Prostate gland (tissue), 2 donors: ENCODE results near the gene PAQR6. TPM values are rescaled to one million over a fixed set of nuclear protein-coding genes. Genes with fewer than 3 reads are reported as not detected.

ENCODE experiments used
- DNase-seq: peaks from one replicate; pipeline ENCODE4 v3.0.0-alpha.2; 2019; ENCODE audit warnings: low spot score
- H3K27ac ChIP-seq, 2 donors: fragments of 200-600 bp; sonication (generic); 2 replicates each; pipeline ENCODE4 v1.5.1; 2017 to 2019
- H3K27me3 ChIP-seq: fragments of 200-600 bp; sonication (generic); replicated peaks from 2 replicates; pipeline ENCODE4 v1.5.1; 2019; ENCODE audit not compliant: insufficient read depth
- H3K36me3 ChIP-seq, 2 donors: fragments of 200-600 bp; sonication (generic); 1 replicate in 1 of 2; 2 replicates in 1 of 2; pipeline versions ENCODE4 v1.5.1 to v1.8.1; 2017 to 2019
- H3K4me1 ChIP-seq: fragments of 200-600 bp; sonication (generic); replicated peaks from 2 replicates; pipeline ENCODE4 v1.5.1; 2019
- H3K4me3 ChIP-seq, 2 donors: fragments of 200-600 bp; sonication (generic); 2 replicates each; pipeline ENCODE4 v1.5.1; 2017 to 2019
- H3K9me3 ChIP-seq: fragments of 200-600 bp; sonication (generic); 2 replicates; pipeline ENCODE4 v1.5.1; 2017
- CTCF ChIP-seq, 4 experiments: fragments of 200-600 bp in 2 of 4; fragments of 450-650 bp in 2 of 4; sonication (generic) in 2 of 4; IDR thresholded peaks; 1 replicate in 3 of 4; 2 replicates in 1 of 4; pipeline ENCODE4 v1.5.1; 2016 to 2019; ENCODE audit warnings: antibody characterized with exemption in 4 of 4, mild to moderate bottlenecking in 2 of 4, moderate library complexity in 2 of 4
- POLR2A ChIP-seq: fragments of 450-650 bp; IDR thresholded peaks from one replicate; pipeline ENCODE4 v1.6.1; 2016; ENCODE audit warnings: antibody characterized with exemption, mild to moderate bottlenecking
- POLR2AphosphoS5 ChIP-seq: sonication (generic); formaldehyde crosslinking; IDR thresholded peaks from one replicate; pipeline ENCODE4 v1.6.1; 2017; ENCODE audit warnings: antibody characterized with exemption
- WGBS: methylation state at CpG from one replicate; pipeline ENCODE4 v1.1.5; 2018; 5-methylcytosine and 5-hydroxymethylcytosine counted together
- intact Hi-C: fragments of 100-400 bp; cut with DNase I; formaldehyde crosslinking; loops from one replicate; pipeline ENCODE4 v1.14.2; 2022
- total RNA-seq, 2 donors: library from RNA; depleted of rRNA; stranded (reverse); fragments of >200 nt; gene quantifications; one replicate each; pipeline ENCODE4 v1.1.0, GENCODE V29; 2016

PAQR6 gene
- total RNA-seq, 2 donors from 2014 or later: 2.8 to 8.6 TPM

- Histone ChIP-seq H3K36me3 (peaks cover 23 to 27% of the 10 kb centered on the region in 2 donors), H3K4me1 (no peaks in the 10 kb centered on the region), H3K27me3 (no peaks in the 10 kb centered on the region), H3K9me3 (no peaks in the 10 kb centered on the region), H3K27ac (no peak overlapping the region), H3K4me3 (no peak overlapping the region)
- TF ChIP-seq CTCF (IDR thresholded peaks at IDR 0.05) (no peak), POLR2AphosphoS5 (no peak), POLR2A (no peak)
- intact Hi-C loops: no loop called here
- 86% methylated on average over 4 of the region's 4 CpGs for WGBS
- no peak for DNase-seq
These were observed 20.5 kb upstream of the PAQR6 start for GRCh38 chr1:156268336-156268735.

GRCh38 chr1:156266051-156266450 is 18.2 kb upstream of the PAQR6 start:
- 87% methylated on average over 13 of the region's 13 CpGs for WGBS
- H3K9me3 ChIP-seq: no peaks in the 10 kb centered on the region
- peaks cover 21 to 25% of the 10 kb centered on the region in 2 donors for H3K36me3 ChIP-seq
- intact Hi-C loops: no loop called here
- no peak overlapping the region for H3K4me3 ChIP-seq
- no peak overlapping the region for H3K27ac ChIP-seq
- no peaks in the 10 kb centered on the region for H3K27me3 ChIP-seq
- H3K4me1 ChIP-seq: no peaks in the 10 kb centered on the region
- TF ChIP-seq CTCF (IDR thresholded peaks at IDR 0.05): no peak
- TF ChIP-seq POLR2A: no peak
- no peak for TF ChIP-seq POLR2AphosphoS5
- DNase-seq: no peak

GRCh38 chr1:156263288-156263655 is 15.4 kb upstream of the PAQR6 start:
- intact Hi-C loops: no loop called here
- no peak for DNase-seq
- TF ChIP-seq POLR2AphosphoS5: no peak
- TF ChIP-seq POLR2A: no peak
- no peak for TF ChIP-seq CTCF (IDR thresholded peaks at IDR 0.05)
- Histone ChIP-seq H3K4me1 (no peaks in the 10 kb centered on the region), H3K9me3 (no peaks in the 10 kb centered on the region), H3K36me3 (peaks cover 34 to 35% of the 10 kb centered on the region in 2 donors), H3K27ac (no peak overlapping the region), H3K27me3 (no peaks in the 10 kb centered on the region), H3K4me3 (no peak overlapping the region)
- WGBS: 87% methylated on average over 9 of the region's 9 CpGs

- no peak for DNase-seq
These were observed 14.8 kb upstream of the PAQR6 start for GRCh38 chr1:156262461-156263287.

More at GRCh38 chr1:156262461-156263287, 14.8 kb upstream of the PAQR6 start:
- Histone ChIP-seq H3K27me3 (no peaks in the 10 kb centered on the region), H3K4me3 (no peak overlapping the region), H3K4me1 (no peaks in the 10 kb centered on the region), H3K9me3 (no peaks in the 10 kb centered on the region), H3K36me3 (peaks cover 28 to 35% of the 10 kb centered on the region in 2 donors), H3K27ac (no peak overlapping the region)
- intact Hi-C loops: no loop called here
- 74% methylated on average over 9 of the region's 9 CpGs for WGBS
- TF ChIP-seq POLR2A: no peak
- TF ChIP-seq CTCF (IDR thresholded peaks at IDR 0.05): no peak
- TF ChIP-seq POLR2AphosphoS5: no peak
